H54 (cell line): ENCODE results near the gene ZBTB16.

ENCODE experiments used
- DNase-seq: peaks from one replicate; pipeline ENCODE4 v3.0.0; 2011; ENCODE audit warnings: low spot score, mixed read lengths; ENCODE audit not compliant: insufficient read length
- FAIRE-seq: peaks from 3 replicates; lab custom pipeline; 2011; peaks lifted over from hg19 to GRCh38; lab: Jason Lieb, UNC
- POLR2A ChIP-seq: IDR thresholded peaks from 2 replicates; pipeline ENCODE4 v1.6.1; 2011; ENCODE audit warnings: low read depth, mild to moderate bottlenecking, low read length

Gene ZBTB16

DNA sequence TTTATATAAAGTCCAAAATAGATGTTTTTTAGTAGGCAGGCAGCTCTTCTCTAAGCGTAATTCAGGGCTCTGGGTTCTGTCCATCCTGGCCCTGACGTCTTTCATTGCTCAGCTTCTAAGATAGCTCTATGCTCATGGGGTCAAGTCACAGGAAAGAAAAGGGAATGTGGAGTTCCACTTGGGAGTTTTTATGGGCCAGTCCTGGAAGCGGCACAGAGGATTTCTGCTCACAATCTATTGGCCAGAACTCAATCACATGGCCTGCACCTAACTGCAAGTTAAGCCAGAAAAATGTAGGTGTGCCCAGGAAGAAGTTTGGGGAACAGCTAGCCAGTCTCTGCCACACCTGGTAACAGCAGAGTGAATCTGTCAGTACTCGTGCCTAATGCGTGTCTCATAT is 7.4 kb upstream of the ZBTB16 start:
- no peak for TF ChIP-seq POLR2A
- DNase-seq (no peak), FAIRE-seq (no peak)

GRCh38 chr11:114053406-114053805 is 6.1 kb upstream of the ZBTB16 start:
- no peak for DNase-seq
- TF ChIP-seq POLR2A = no peak
- no peak for FAIRE-seq

- FAIRE-seq (no peak), DNase-seq (no peak)
- TF ChIP-seq POLR2A = no peak
These were observed 4.7 kb upstream of the ZBTB16 start for GRCh38 chr11:114054806-114055205.

- no peak for DNase-seq
- no peak for FAIRE-seq
- TF ChIP-seq POLR2A = no peak
These were observed 3.1 kb upstream of the ZBTB16 start for GRCh38 chr11:114056409-114056808.

DNA sequence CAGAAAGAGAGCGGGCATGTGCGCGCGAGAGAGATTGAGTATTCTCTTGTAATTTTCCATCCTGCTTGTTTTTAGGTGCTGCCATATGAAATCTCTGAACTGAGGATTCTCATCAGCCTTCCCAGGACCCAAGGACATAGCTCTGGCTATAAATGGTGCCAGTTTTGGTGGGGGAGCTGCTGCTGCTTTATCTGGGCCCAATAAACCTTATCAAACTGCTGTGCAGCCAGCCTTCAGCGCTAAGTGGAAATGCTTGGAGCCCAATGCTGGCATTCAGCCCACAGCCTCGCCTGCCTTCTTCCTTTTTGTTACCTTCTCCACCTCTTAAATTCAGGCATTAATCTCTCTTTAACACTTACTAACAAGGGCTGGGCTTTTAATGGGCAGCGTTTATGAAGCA is 2.4 kb upstream of the ZBTB16 start:
- TF ChIP-seq POLR2A = no peak
- FAIRE-seq (no peak), DNase-seq (no peak)

- FAIRE-seq (no peak), DNase-seq (no peak)
- TF ChIP-seq POLR2A = no peak
These were observed 1.9 kb upstream of the ZBTB16 start for GRCh38 chr11:114057605-114058004.

- DNase-seq (no peak), FAIRE-seq (no peak)
These were observed 1.3 kb upstream of the ZBTB16 start for GRCh38 chr11:114058026-114058706.

DNA sequence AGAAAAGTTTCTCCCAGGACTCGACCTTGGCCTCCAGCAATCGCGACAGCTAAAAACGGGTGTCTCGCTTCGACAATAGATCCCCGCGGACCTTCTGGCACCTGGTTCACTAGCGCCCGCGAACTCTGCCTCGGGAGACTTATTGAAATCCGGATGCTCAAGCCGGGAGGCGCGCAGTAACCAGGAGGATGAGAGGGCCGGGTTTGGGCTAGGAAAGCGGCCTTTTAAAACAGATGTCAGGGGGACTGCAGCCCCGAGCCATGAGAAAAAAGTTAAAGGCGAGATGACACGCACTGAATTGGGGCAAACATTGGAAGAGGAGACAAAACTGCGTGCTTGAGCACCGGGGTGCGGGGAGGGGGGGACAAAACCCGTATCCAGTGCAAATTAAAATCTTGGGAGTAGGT is 637 bp upstream of the ZBTB16 start:
- TF ChIP-seq POLR2A = no peak
- FAIRE-seq (no peak), DNase-seq (no peak)

More at GRCh38 chr11:114058026-114058706, 1.3 kb upstream of the ZBTB16 start:
- TF ChIP-seq POLR2A = no peak

DNA sequence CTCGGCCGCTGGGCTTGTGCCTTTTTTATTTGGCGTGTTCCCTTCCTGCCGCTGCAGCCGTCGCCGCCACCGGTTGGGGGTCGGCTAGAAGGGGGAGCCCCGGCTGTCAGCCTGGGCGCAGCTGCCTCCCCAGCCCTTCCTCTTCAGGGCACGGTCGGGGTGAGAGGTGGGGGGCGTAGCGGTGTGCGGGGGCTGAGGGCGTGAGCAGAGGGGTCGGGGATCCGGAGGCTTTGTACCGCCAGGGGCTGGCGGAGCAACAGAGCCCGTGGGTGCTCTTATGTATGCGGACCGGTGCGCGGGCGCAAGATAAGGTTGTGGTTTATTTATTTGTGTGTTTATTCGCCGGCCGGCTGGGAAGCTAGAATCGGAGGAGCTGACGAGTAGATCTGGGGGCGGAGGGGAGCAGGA is 477 bp downstream of the ZBTB16 start:
- FAIRE-seq (no peak), DNase-seq (no peak)
- TF ChIP-seq POLR2A = no peak

GRCh38 chr11:114060392-114061047 is 1.0 kb downstream of the ZBTB16 start:
- DNase-seq (no peak), FAIRE-seq (no peak)
- no peak for TF ChIP-seq POLR2A

GRCh38 chr11:114061048-114061680 is 1.7 kb downstream of the ZBTB16 start:
- TF ChIP-seq POLR2A = no peak
- FAIRE-seq (no peak), DNase-seq (no peak)

- DNase-seq (no peak), FAIRE-seq (no peak)
- no peak for TF ChIP-seq POLR2A
These were observed 2.2 kb downstream of the ZBTB16 start for GRCh38 chr11:114061681-114062049.

- TF ChIP-seq POLR2A = no peak
- no peak for DNase-seq
- FAIRE-seq = no peak
These were observed 2.8 kb downstream of the ZBTB16 start for GRCh38 chr11:114062272-114062671.

DNA sequence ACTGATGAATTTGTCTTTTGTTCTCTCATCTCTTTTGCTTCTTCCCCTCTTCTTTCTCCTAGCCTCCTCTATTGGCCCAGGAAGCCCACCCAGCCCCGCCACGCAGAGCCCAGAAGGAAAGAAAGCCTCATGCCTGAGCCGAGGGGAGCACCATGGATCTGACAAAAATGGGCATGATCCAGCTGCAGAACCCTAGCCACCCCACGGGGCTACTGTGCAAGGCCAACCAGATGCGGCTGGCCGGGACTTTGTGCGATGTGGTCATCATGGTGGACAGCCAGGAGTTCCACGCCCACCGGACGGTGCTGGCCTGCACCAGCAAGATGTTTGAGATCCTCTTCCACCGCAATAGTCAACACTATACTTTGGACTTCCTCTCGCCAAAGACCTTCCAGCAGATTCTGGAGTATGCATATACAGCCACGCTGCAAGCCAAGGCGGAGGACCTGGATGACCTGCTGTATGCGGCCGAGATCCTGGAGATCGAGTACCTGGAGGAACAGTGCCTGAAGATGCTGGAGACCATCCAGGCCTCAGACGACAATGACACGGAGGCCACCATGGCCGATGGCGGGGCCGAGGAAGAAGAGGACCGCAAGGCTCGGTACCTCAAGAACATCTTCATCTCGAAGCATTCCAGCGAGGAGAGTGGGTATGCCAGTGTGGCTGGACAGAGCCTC is 3.8 kb downstream of the ZBTB16 start:
- TF ChIP-seq POLR2A = no peak
- DNase-seq = no peak
- no peak for FAIRE-seq
